ENCODE results near the gene PRPF6.

- no peak for TF ChIP-seq CTCF (conservative IDR thresholded peaks at IDR 0.05)
- no peak for TF ChIP-seq EZH2 (IDR thresholded peaks at IDR 0.05; ENCODE audit: low read depth)
These were observed 53.1 kb downstream of the PRPF6 start for GRCh38 chr20:64033981-64034493.

Data from PC-9 (cell line).